Right lobe of liver (tissue), 4 donors: ENCODE measurements around the gene KLRK1.

Experiments
- CTCF ChIP-seq, 4 donors: fragments of 200-600 bp in 3 of 4; fragments of 450-650 bp in 1 of 4; IDR thresholded peaks; one replicate each; pipeline versions ENCODE4 v1.5.1 to v1.8.0; 2016 to 2022; ENCODE audit warnings: antibody characterized with exemption in 4 of 4, mild to moderate bottlenecking in 2 of 4
- POLR2A ChIP-seq: fragments of 450-650 bp; IDR thresholded peaks from one replicate; pipeline ENCODE4 v1.6.1; 2017; ENCODE audit warnings: antibody characterized with exemption, mild to moderate bottlenecking
- donor health status: DM: no; HTN: no; CAD: no.
- donor health status: DM: no; HTN: no; CAD: no.
- donor health status: DM: no; HTN: yes; CAD: no.

DNA sequence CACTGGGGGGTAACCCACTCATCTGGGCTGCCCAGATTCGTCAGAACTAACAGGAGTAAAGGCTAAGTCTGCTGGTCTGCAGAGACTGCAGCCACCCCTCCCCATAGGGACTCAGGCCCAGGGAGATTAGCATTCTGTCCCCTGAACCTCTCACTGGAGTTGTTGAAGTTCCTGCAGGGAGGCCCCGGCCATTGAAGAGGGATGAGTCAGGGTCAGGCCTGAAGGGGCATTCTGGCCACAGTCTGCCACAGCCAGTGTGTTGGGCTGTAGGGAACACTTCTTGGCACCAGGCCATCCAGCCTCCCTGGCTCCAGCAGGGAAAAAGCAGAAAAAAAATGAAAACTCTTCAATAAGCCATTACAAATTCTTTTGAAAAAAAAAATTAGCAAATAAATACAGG is 35.3 kb downstream of the KLRK1 start:
- TF ChIP-seq CTCF (IDR thresholded peaks at IDR 0.05), result no peak
- no peak for TF ChIP-seq POLR2A
